Measurements from ENCODE around the gene RAG1.

Gene RAG1

DNA sequence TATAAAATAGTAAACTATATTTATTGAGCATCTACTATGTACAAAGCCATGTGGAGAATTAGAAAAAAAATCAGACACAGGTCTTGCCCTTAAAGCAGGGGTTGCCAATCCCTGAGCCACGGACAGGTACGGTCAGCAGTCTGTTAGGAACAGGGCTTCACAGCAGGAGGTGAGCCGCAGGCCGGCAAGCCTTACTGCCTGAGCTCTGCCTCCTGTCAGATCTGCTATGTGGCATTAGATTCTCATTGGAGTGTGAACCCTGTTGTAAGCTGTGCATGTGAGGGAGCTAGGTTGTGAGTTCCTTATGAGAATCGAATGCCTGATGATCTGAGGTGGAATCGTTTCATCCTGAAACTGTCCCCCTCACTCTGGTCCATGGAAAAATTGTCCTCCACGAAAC lies 32.4 kb downstream of the RAG1 start:
- DNase-seq (ENCODE audit: low read depth): no peak
- TF ChIP-seq, protein P1, sequence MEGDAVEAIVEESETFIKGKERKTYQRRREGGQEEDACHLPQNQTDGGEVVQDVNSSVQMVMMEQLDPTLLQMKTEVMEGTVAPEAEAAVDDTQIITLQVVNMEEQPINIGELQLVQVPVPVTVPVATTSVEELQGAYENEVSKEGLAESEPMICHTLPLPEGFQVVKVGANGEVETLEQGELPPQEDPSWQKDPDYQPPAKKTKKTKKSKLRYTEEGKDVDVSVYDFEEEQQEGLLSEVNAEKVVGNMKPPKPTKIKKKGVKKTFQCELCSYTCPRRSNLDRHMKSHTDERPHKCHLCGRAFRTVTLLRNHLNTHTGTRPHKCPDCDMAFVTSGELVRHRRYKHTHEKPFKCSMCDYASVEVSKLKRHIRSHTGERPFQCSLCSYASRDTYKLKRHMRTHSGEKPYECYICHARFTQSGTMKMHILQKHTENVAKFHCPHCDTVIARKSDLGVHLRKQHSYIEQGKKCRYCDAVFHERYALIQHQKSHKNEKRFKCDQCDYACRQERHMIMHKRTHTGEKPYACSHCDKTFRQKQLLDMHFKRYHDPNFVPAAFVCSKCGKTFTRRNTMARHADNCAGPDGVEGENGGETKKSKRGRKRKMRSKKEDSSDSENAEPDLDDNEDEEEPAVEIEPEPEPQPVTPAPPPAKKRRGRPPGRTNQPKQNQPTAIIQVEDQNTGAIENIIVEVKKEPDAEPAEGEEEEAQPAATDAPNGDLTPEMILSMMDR (IDR thresholded peaks at IDR 0.05; ENCODE audit: low read depth, low read length, missing control alignments): no peak
- in situ Hi-C loops (cut with HindIII; ENCODE audit: low sequenced_read_pairs): no loop called here
- H3K4me3 ChIP-seq (ENCODE audit: low read depth, low read length): no peak overlapping the region

- no peak for DNase-seq (ENCODE audit: low read depth)
- H3K4me3 ChIP-seq (ENCODE audit: low read depth, low read length): no peak overlapping the region
- TF ChIP-seq, protein P1 (IDR thresholded peaks at IDR 0.05; ENCODE audit: low read depth, low read length, missing control alignments): no peak
- in situ Hi-C loops (cut with HindIII; ENCODE audit: low sequenced_read_pairs): no loop called here
Measured at GRCh38 chr11:36601155-36601554, 33.3 kb downstream of the RAG1 start.

- H3K4me3 ChIP-seq (ENCODE audit: low read depth, low read length): no peak overlapping the region
- DNase-seq (ENCODE audit: low read depth): no peak
- TF ChIP-seq, protein P1 (IDR thresholded peaks at IDR 0.05; ENCODE audit: low read depth, low read length, missing control alignments): no peak
- in situ Hi-C loops (cut with HindIII; ENCODE audit: low sequenced_read_pairs): no loop called here
Measured at GRCh38 chr11:36602135-36602534, 34.3 kb downstream of the RAG1 start.

- TF ChIP-seq, protein P1 (IDR thresholded peaks at IDR 0.05; ENCODE audit: low read depth, low read length, missing control alignments): no peak
- no peak for DNase-seq (ENCODE audit: low read depth)
- in situ Hi-C loops (cut with HindIII; ENCODE audit: low sequenced_read_pairs): no loop called here
Measured at GRCh38 chr11:36605221-36606216, 37.7 kb downstream of the RAG1 start.

DNA sequence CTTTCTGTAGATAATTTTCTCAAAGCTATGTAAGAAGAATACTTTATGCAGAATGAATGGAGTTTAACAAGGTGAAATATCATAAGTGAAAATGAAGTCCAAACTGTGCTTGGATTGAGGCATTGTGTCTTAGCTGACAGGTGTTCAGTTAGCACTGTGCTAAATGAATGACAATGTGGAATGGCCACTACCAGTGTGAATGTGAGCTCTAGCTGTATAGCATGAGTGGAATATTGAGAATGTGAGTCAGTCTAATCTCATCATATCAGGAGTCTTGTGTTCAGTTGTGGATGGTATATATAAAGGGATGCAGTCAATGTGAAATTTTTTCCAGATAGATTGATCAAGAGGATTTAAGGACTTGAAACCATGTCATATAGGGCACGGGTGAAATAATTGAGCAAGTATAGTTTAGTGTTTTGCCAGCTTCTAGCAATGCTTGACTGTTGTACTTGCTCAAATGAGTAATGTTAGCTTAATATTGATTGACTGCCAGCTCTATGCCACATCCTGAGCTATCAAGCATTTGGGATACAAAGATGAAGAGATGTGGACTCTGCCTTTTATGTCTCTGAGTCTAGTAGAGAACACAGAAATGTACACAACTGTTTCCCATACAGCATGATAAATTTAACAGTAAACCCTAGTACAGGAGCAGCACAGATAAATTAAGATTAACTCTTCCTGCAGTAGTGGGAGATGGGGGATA lies 40.8 kb downstream of the RAG1 start:
- DNase-seq (ENCODE audit: low read depth): no peak
- in situ Hi-C loops (cut with HindIII; ENCODE audit: low sequenced_read_pairs): no loop called here
- TF ChIP-seq, protein P1 (IDR thresholded peaks at IDR 0.05; ENCODE audit: low read depth, low read length, missing control alignments): no peak
- no peak overlapping the region for H3K4me3 ChIP-seq (ENCODE audit: low read depth, low read length)

More at GRCh38 chr11:36605221-36606216, 37.7 kb downstream of the RAG1 start:
- no peak overlapping the region for H3K4me3 ChIP-seq (ENCODE audit: low read depth, low read length)

- in situ Hi-C loops (cut with HindIII; ENCODE audit: low sequenced_read_pairs): no loop called here
- no peak overlapping the region for H3K4me3 ChIP-seq (ENCODE audit: low read depth, low read length)
- TF ChIP-seq, protein P1 (IDR thresholded peaks at IDR 0.05; ENCODE audit: low read depth, low read length, missing control alignments): no peak
- DNase-seq (ENCODE audit: low read depth): no peak
Measured at GRCh38 chr11:36609383-36609782, 41.6 kb downstream of the RAG1 start.
